Measurements from ENCODE around the gene SCCPDH.
"Not testable (repeated sequence)": the region's sequence is repeated elsewhere in the genome, so short reads cannot be mapped to it uniquely, and the experiment has no call there.

SCCPDH gene

GRCh38 chr1:246724016-246724730 lies at the start of gene SCCPDH:
TSS of gene SCCPDH (plus strand) at chr1:246724409. CDS start at chr1:246724423, 14 bp downstream.
- peak; percentile 88 for DNase-seq

DNA sequence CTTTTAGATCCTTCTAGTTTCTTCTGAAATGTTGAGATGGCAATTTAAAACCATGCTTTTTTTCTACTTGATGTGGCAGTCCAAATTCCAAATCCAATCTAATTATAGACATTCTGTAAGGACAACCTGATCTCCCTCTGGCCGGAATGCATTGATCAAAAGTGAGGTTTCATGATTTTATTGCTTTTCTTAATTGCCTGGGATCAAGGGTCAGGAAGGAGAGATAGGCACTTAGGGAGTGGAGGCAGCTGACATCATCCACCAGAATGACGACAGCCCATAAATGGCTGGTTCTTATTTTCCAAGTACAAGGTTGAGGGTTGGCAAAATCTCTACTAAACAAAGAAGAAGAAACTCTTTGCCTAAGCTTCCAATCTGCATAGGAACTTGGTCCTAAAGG lies 46.4 kb upstream of the SCCPDH start:
- no peak for DNase-seq

DNA sequence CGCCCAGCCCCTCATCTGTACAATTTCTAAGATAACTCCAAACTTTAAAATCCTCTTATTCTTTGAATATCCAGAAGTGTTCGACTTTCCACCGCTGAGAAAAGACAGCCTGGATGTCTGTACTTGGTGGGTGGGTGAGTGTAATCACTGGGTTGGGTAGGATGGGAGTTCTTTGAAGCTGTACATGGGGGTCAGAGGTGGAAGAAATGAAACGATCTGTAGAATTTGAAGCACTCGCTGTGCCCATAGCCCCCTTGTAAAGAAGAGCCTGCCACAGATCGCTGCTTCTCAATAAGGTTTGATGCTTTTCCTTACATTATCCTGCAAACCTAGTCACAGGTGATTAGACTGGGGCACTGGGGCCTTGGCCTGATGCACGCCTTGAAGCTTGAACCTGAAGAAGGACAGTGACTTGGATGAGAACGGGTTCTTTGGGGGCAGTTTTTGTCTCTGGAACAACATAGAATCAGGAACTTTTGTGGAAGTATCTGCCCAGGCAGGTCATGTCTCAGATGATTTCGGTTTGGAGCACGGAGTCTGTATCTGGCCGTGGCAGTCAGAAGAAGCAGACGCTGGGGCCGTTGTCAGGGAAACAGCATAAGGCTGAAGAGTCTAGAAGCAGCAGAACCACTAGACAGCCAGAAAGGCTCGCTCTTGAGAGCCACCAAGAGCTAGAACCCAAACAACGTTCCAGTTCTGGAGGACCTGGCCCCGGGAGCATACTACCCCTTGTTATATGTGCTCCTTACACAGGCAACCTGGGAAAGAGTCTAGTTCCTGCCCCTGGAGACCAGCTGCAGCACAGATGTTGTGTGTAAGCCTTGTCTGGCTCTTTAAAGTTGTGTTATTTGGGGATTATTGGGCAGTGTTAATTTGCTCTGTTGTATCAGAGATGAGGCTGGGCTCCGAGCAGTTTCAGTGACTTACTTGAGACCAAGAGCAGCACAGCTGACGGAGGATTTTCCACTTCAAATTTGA lies 45.1 kb upstream of the SCCPDH start:
- DNase-seq, result no peak

DNA sequence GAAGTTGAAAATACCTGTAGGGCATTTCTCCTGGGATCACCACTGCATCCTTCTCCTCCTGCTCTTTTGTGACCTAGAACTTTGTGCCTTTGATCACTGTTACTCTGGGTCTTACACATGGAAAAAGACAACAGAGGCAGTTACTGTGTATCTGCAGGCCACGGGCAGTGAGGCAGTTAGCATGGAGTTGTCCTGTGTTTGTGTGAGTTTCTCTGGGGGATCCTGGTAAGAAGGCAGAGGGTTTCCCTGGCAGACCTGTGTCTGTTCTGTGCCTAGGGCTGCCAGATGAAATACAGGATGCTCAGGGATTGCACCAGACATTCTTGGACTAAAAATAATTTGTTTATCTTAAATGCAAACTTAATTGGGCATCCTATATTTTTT lies 44.4 kb upstream of the SCCPDH start:
- DNase-seq, result no peak

GRCh38 chr1:246680190-246680589 lies 44.0 kb upstream of the SCCPDH start:
- DNase-seq, result no peak

DNA sequence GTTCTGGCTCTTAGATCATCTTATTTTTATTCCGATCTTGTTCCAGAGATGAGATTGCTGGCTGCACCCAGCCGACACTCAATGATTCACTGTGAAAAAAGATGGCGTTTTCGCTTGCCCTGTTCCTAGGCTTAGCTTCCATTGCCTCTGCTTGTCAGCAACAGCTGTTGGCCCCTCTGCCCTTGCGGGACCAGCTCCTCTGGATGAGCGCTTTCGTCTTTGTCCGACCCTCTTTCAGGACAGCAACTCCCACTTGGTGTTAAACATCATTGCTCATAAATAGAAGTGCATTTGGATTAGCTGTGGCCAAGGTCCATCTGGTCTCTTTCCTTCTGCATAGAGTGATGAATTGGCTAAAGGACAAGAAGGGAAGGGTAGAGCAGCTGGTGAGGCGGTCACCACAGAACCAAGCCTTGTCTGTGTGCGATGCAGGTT lies 43.5 kb upstream of the SCCPDH start:
- peak; percentile 50 for DNase-seq

DNA sequence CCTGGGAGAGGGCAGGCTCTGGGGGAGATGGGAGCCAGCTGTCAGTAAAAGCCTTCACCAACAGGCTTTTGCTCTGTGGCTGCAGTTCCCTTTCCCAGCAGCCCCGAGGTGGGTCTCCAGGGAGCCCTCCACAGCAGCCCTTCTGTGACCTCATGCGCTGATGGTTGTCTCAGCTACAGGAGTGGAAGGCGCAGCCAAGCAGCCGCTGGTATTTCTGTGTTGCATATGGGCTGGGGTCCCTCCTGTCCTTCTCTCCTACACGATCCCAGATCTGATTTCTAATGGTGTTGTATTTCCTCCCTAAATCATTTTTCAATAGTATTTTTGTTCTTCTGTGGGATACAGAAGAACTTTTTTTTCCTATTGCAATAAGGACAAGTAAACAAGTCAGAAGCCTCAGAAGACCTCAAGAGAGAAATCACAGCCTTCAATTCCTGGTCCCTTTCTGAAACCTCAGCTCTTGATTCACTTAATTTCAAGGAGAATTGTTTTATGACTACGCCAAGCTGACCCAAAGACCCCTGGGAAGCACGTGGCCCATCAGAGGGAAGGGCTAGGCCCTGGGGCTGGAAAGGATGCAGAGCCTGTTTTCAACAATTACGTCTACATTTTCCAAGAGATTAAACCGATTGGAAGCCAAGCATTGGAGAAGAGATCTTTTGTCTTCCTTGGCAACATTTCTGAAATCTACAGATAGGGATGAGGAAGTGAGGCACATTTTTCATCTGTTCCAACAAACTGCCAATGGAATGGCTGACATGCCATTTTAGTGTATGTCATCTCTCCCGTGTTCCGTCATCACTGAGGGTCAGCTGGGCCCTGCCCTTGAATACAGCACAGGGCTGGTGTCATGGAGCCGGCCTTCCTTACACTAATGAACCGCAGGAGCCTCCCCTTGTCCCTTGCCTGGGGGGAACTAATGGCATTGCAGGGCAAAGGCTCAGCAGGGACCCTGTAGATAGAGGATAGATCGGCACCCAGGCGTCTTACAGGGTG lies 42.0 kb upstream of the SCCPDH start:
- DNase-seq, result peak; percentile 68

DNA sequence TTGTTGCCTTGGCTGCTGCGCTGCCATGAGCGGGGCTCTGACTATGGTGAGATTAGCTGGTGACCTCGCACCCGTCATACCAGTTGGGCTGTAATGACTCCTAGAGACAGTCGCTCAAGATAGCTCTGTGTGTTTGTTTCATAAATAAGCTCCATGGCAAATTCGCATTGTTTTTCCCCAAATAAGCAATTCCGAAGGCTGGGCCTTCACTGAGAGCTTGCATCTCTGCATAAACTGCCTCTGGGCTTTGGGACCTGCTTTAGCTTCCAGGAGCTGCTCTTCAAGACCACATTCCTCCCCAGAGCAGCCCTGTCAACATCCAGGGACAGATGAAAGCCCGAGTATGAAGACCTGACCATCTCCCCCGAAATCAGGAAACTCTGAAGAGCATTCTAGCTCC lies 40.7 kb upstream of the SCCPDH start:
- DNase-seq, result no peak

DNA sequence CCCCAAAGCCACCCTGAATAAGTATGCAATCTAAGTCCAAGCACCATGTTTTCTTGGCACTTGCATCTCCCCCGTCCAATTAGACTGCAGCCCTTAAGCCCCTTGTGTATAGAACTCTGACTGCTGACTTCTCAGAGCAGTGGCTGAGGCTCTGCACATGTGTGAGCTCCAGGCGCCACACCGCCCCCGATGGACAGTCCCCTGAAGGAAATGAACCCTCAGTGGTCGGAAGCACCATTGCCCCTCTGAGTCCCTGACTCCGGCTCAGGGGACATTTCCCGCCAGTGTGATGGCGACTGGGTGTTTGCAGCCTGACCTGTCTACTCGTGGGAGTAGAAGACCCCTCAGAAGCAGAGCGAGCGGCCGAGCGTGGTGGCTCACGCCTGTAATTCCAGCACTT lies 37.2 kb upstream of the SCCPDH start:
- DNase-seq, result no peak

- DNase-seq, result peak; percentile 57
Measured at GRCh38 chr1:246689409-246690008, 34.7 kb upstream of the SCCPDH start.

- no peak for DNase-seq
Measured at GRCh38 chr1:246690100-246690499, 34.1 kb upstream of the SCCPDH start.

DNA sequence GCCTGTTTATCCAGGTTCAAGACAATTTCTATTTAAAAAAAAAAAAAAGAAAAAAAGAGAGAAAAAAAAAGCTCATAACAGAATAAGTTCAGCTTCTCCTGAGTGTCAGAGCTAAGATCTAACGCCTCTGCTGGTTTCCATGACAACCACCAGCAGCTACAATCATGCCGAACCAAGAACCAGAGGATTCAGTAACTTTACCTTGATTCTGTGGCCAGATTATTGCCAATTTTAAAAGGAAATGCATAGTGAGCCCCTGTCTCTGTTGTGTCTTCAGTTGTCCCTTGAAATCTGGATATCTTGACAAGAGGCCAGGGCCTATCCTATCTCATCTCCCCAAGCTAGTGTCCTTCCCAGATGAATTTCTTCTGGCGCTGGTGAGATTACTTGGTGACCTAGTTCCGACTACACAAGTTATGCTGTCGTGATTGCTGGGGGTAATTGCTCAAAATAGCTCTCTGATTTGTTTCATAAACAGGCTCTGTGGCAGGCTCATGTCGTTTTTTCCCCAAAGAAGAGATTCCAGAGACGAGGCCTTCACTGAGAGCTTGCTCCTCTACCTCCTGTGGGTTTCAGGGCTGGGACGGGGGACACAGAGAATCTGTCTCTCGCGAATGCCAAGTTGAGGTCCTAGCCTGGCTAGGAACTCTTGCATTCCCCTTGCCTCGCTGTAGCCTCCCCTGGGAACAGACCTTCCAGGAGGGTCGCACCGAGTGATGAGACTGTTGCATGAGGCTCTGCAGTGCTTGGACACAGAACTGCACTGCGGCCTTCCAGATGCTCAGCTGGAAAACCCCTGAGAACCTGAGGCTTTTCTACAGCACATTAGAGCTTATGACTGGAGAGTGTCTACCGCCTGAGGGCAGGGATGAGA lies 32.4 kb upstream of the SCCPDH start:
- no peak for DNase-seq

DNA sequence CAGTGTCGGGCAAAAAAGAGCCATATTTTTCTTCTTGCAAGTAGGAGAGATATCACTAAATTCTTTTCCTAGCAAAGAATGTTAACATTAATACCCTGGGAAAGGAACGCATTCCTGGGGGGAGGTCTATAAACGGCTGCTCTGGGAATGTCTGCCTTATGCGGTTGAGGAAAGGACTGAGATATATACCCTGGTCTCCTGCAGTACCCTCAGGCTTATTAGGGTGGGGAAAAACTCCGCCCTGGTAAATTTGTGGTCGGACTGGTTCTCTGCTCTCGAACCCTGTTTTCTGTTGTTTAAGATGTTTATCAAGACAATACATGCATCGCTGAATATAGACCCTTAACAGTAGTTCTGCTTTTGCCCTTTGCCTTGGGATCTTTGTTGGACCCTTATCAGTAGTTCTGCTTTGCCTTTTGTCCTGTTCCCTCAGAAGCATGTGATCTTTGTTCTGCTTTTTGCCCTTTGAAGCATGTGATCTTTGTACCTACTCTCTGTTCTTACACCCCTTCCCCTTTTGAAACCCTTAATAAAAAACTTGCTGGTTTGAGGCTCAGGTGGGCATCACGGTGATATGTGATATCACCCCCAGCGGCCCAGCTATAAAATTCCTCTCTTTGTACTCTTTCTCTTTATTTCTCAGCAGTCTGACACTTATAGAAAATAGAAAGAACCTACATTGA lies 29.9 kb upstream of the SCCPDH start:
- DNase-seq, result not testable (repeated sequence)

DNA sequence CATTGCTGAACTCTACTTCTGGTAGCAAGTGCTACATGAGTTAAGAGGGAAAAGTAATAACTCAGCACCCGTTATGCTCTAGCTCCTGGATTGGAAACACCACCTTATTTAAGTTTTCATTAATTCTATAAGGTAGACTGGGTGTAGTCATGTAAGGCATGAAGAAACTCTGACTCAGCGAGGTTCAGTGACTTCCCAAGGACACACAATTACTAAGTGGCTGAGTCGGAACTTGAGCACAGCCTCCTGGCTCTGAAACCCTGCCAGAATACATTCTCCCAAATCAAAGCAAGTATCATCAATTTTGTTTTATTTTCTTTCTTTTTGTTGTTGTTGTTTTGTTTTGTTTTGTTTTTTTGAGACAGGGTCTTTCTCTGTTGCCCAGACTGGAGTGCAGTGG lies 29.1 kb upstream of the SCCPDH start:
- DNase-seq, result no peak

DNA sequence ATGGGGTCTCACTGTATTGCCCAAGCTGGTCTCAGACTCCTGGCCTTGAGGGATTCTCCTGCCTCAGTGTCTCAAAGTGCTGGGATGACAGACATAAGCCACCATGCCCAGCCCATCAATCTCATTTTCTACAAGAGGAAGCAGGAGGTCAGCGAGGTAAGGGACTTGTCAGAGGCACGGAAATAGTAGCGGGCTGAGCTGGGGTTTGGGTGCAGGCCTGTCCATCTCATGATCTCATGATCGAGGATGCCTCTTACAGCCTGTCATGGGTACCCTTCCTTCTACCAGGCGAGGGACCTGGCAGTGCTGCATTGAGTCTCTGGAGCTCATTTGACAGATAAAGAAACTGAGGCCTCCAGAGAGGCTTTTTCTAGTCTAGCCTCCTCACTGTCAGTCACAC lies 28.5 kb upstream of the SCCPDH start:
- DNase-seq, result no peak

DNA sequence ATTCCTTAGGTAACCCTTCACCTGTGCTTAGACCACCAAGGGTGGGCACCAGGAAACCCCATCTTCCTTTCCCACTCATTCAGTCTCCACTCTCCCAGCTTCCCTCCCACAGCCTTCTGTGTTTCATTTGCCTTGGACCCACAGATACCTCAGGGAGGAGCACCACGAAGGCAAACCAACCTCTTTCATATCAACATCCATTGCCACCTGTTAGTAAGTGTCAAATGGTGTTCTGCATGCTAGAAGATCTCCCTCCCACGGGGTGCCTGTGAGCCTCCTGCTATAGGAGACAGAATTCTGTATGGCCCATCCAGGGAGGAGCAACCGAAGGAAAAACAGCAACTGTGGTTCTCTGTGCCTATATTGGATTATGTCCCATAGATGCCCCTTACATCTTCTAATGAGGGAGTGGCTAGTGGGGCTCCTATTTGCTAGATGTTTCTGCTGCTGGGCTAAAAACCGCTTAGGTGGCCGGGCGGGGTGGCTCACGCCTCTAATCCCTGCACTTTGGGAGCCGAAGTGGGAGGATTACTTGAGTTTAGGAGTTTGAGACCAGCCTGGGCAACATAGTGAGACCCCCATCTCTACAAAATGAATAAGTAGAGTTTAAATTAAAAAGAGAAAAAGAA lies 25.6 kb upstream of the SCCPDH start:
- DNase-seq, result no peak

- peak; percentile 88 for DNase-seq
Measured at GRCh38 chr1:246699095-246699735, 25.0 kb upstream of the SCCPDH start.

DNA sequence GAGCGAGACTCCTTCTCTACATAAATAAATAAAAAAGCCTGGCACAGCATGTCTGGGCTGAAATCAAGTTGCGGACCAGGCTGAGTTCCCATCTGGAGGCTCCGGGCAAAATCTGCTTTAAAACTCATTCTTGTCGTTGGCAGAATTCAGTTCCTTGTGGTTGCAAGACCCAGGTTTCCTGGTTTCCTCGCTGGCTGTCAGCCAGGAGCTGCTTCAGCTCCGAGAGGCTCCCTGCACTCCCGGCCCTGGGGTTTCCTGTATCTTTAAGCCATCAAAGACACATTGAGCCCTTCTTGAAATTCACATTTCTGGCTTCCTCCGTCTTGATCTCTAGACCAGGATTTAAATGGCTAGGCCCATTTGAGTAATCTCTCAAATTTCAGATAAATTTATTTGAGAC lies 20.6 kb upstream of the SCCPDH start:
- DNase-seq, result no peak

- no peak for DNase-seq
Measured at GRCh38 chr1:246705368-246705767, 18.8 kb upstream of the SCCPDH start.

- DNase-seq, result no peak
Measured at GRCh38 chr1:246708166-246708565, 16.0 kb upstream of the SCCPDH start.
